Neuronal stem cell (in vitro differentiated cells): ENCODE data around the gene ING1.

Source experiments
- DNase-seq: peaks from one replicate; pipeline ENCODE4 v3.0.0-alpha.2; 2013; ENCODE audit warnings: low spot score
- H2AFZ ChIP-seq: one replicate; pipeline ENCODE4 v1.6.1; 2013; ENCODE audit warnings: mild to moderate bottlenecking, low read length, inconsistent platforms
- H2AK5ac ChIP-seq: 2 replicates; pipeline ENCODE4 v1.6.1; 2013; ENCODE audit warnings: low read depth, mild to moderate bottlenecking, inconsistent platforms, low read length, moderate library complexity, mixed read lengths
- H2BK120ac ChIP-seq: 2 replicates; pipeline ENCODE4 v1.6.1; 2013; ENCODE audit warnings: low read depth, mild to moderate bottlenecking, inconsistent platforms, low read length, moderate library complexity, mixed read lengths
- H2BK12ac ChIP-seq: one replicate; pipeline ENCODE4 v1.6.1; 2013; ENCODE audit warnings: low read length, inconsistent platforms
- H2BK15ac ChIP-seq: 2 replicates; pipeline ENCODE4 v1.6.1; 2013; ENCODE audit warnings: mild to moderate bottlenecking, low read length, inconsistent platforms, mixed read lengths
- H2BK5ac ChIP-seq: one replicate; pipeline ENCODE4 v1.6.1; 2013; ENCODE audit warnings: inconsistent platforms, mild to moderate bottlenecking, low read length, moderate library complexity
- H3K14ac ChIP-seq: one replicate; pipeline ENCODE4 v1.6.1; 2013; ENCODE audit warnings: low read length, inconsistent platforms
- H3K18ac ChIP-seq: 2 replicates; pipeline ENCODE4 v1.6.1; 2013; ENCODE audit warnings: low read length, inconsistent platforms
- H3K23ac ChIP-seq: 2 replicates; pipeline ENCODE4 v1.6.1; 2013; ENCODE audit warnings: low read depth, mild to moderate bottlenecking, mixed read lengths, low read length, inconsistent platforms; ENCODE audit not compliant: poor library complexity
- H3K27ac ChIP-seq: replicated peaks from 3 replicates; pipeline ENCODE4 v1.5.1; 2013; ENCODE audit warnings: low read length, inconsistent platforms
- H3K27me3 ChIP-seq, 3 experiments: 2 replicates each; pipeline ENCODE4 v1.6.1; 2013; ENCODE audit warnings: low read length in 3 of 3, mild to moderate bottlenecking in 2 of 3, inconsistent platforms in 1 of 3, low read depth in 1 of 3, mixed read lengths in 1 of 3, moderate library complexity in 1 of 3; ENCODE audit not compliant: control insufficient read depth in 3 of 3, insufficient read depth in 3 of 3
- H3K36me3 ChIP-seq, 2 donors: replicated peaks in 1 of 2; 2 replicates each; pipeline ENCODE4 v1.6.1; 2013; ENCODE audit warnings: low read length in 2 of 2; ENCODE audit not compliant: control insufficient read depth in 2 of 2, insufficient read depth in 2 of 2
- H3K4ac ChIP-seq: 2 replicates; pipeline ENCODE4 v1.6.1; 2013; ENCODE audit warnings: inconsistent platforms, mild to moderate bottlenecking, low read length, moderate library complexity
- H3K4me1 ChIP-seq, 2 donors: 1 replicate in 1 of 2; 2 replicates in 1 of 2; pipeline ENCODE4 v1.6.1; 2013; ENCODE audit warnings: low read length in 2 of 2, low read depth in 1 of 2; ENCODE audit not compliant: control insufficient read depth in 2 of 2, insufficient read depth in 1 of 2
- H3K4me2 ChIP-seq: one replicate; pipeline ENCODE4 v1.6.1; 2013; ENCODE audit warnings: mild to moderate bottlenecking, low read length, inconsistent platforms; ENCODE audit not compliant: insufficient read depth, poor library complexity, severe bottlenecking
- H3K4me3 ChIP-seq, 2 donors: 2 replicates each; pipeline ENCODE4 v1.5.1; 2013; ENCODE audit warnings: low read length in 2 of 2, mild to moderate bottlenecking in 2 of 2, inconsistent platforms in 1 of 2, moderate library complexity in 1 of 2
- H3K79me1 ChIP-seq: one replicate; pipeline ENCODE4 v1.6.1; 2013; ENCODE audit warnings: low read depth, mild to moderate bottlenecking, inconsistent platforms, low read length, moderate library complexity
- H3K9ac ChIP-seq: one replicate; pipeline ENCODE4 v1.6.1; 2013; ENCODE audit warnings: mild to moderate bottlenecking, low read depth, low read length, inconsistent platforms; ENCODE audit not compliant: poor library complexity
- H3K9me3 ChIP-seq, 2 donors: replicated peaks in 1 of 2; 2 replicates each; pipeline versions ENCODE3 to v1.6.1; 2013; ENCODE audit warnings: low read length in 2 of 2, mild to moderate bottlenecking in 2 of 2, inconsistent platforms in 1 of 2, low read depth in 1 of 2, mixed read lengths in 1 of 2, moderate library complexity in 1 of 2; ENCODE audit not compliant: control insufficient read depth in 2 of 2, insufficient read depth in 1 of 2
- H4K8ac ChIP-seq: one replicate; pipeline ENCODE4 v1.6.1; 2013; ENCODE audit warnings: low read depth, mild to moderate bottlenecking, inconsistent platforms, low read length, moderate library complexity
- H4K91ac ChIP-seq: one replicate; pipeline ENCODE4 v1.6.1; 2013; ENCODE audit warnings: low read length, low read depth, mild to moderate bottlenecking, inconsistent platforms; ENCODE audit not compliant: poor library complexity
- WGBS, 2 donors: extraction: QIAGEN DNeasy Blood & Tissue Kit; methylation state at CpG; one replicate each; pipeline ENCODE4 v1.1.7; 2013; ENCODE audit warnings: missing lambda C conversion rate in 2 of 2, mixed read lengths in 1 of 2; ENCODE audit not compliant: insufficient read length in 2 of 2, insufficient replicate concordance in 1 of 2; ENCODE audit errors: extremely low coverage in 2 of 2; 5-methylcytosine and 5-hydroxymethylcytosine counted together

Gene ING1

GRCh38 chr13:110715395-110716246 is 2.1 kb downstream of the ING1 start:
- H3K4me2 ChIP-seq = peak overlapping the region; percentile 79
- H3K36me3 ChIP-seq = peaks cover 9 to 20% of the 10 kb centered on the region in 2 donors
- no peak overlapping the region for H4K8ac ChIP-seq
- peak overlapping the region; percentile 63 for H2BK12ac ChIP-seq
- no peak overlapping the region for H2BK5ac ChIP-seq
- peak; percentile 99 for DNase-seq
- peak overlapping the region; percentile 87 for H3K27ac ChIP-seq
- H2AFZ ChIP-seq = peak overlapping the region; percentile 81
- H3K14ac ChIP-seq = no peak overlapping the region
- no peak overlapping the region for H2AK5ac ChIP-seq
- H3K27me3 ChIP-seq = no peaks in the 10 kb centered on the region
- peak overlapping the region; percentile 76 for H3K18ac ChIP-seq
- H3K79me1 ChIP-seq = peaks cover 12% of the 10 kb centered on the region
- no peak overlapping the region for H3K4ac ChIP-seq
- peak overlapping the region; percentile 95 for H3K9ac ChIP-seq
- no peak overlapping the region for H2BK120ac ChIP-seq
- H3K9me3 ChIP-seq = peaks cover 0 to 3% of the 10 kb centered on the region in 2 donors
- WGBS, 2 donors = no CpG with 5 or more reads among the region's 74 CpGs
- H3K4me3 ChIP-seq = peak overlapping the region; percentile 95 to 99
- peaks cover 1 to 6% of the 10 kb centered on the region in 2 donors for H3K4me1 ChIP-seq
- H4K91ac ChIP-seq = no peak overlapping the region
- peak overlapping the region; percentile 96 for H3K23ac ChIP-seq
- H2BK15ac ChIP-seq = no peak overlapping the region

GRCh38 chr13:110716247-110716515 is 2.7 kb downstream of the ING1 start:
- Histone ChIP-seq H3K79me1 (peaks cover 12% of the 10 kb centered on the region), H2BK15ac (no peak overlapping the region), H2BK12ac (no peak overlapping the region), H3K14ac (no peak overlapping the region), H2BK120ac (no peak overlapping the region), H2AFZ (peak overlapping the region; percentile 81), H3K18ac (peak overlapping the region; percentile 2), H3K36me3 (peaks cover 9 to 26% of the 10 kb centered on the region in 2 donors), H4K8ac (no peak overlapping the region), H3K4ac (no peak overlapping the region), H3K27me3 (no peaks in the 10 kb centered on the region), H4K91ac (no peak overlapping the region), H3K4me1 (peaks cover 1 to 6% of the 10 kb centered on the region in 2 donors), H2BK5ac (no peak overlapping the region), H3K9ac (peak overlapping the region; percentile 95), H3K4me3 (peak overlapping the region; percentile 64 to 99), H3K4me2 (peak overlapping the region; percentile 79), H2AK5ac (no peak overlapping the region), H3K9me3 (peaks cover 0 to 3% of the 10 kb centered on the region in 2 donors), H3K27ac (peak overlapping the region; percentile 64), H3K23ac (no peak overlapping the region)
- DNase-seq = no peak
- no CpG with 5 or more reads among the region's 12 CpGs for WGBS, 2 donors

GRCh38 chr13:110719036-110719710 is 5.7 kb downstream of the ING1 start:
- Histone ChIP-seq H4K8ac (no peak overlapping the region), H3K9ac (no peak overlapping the region), H3K9me3 (peaks cover 0 to 3% of the 10 kb centered on the region in 2 donors), H3K14ac (no peak overlapping the region), H3K4me3 (peak overlapping the region in 1 of 2 donors; percentile 56), H3K4me1 (peaks cover 3 to 6% of the 10 kb centered on the region in 2 donors), H3K23ac (peak overlapping the region; percentile 38), H3K36me3 (peaks cover 9 to 42% of the 10 kb centered on the region in 2 donors), H3K4ac (no peak overlapping the region), H3K27ac (no peak overlapping the region), H3K18ac (no peak overlapping the region), H2AFZ (no peak overlapping the region), H3K27me3 (no peaks in the 10 kb centered on the region), H3K79me1 (peaks cover 10% of the 10 kb centered on the region), H2BK15ac (no peak overlapping the region), H3K4me2 (no peak overlapping the region), H4K91ac (no peak overlapping the region), H2BK5ac (no peak overlapping the region), H2BK12ac (peak overlapping the region; percentile 64), H2BK120ac (no peak overlapping the region), H2AK5ac (no peak overlapping the region)
- DNase-seq = no peak
- whole genome bisulfite sequencing, 2 donors = no CpG with 5 or more reads among the region's 61 CpGs

- no peak overlapping the region for H2BK5ac ChIP-seq
- H4K91ac ChIP-seq = no peak overlapping the region
- H2BK12ac ChIP-seq = no peak overlapping the region
- H3K18ac ChIP-seq = no peak overlapping the region
- peaks cover 0 to 3% of the 10 kb centered on the region in 2 donors for H3K9me3 ChIP-seq
- peaks cover 9 to 42% of the 10 kb centered on the region in 2 donors for H3K36me3 ChIP-seq
- H3K23ac ChIP-seq = no peak overlapping the region
- peaks cover 0 to 3% of the 10 kb centered on the region in 2 donors for H3K4me1 ChIP-seq
- no peak overlapping the region for H3K9ac ChIP-seq
- H3K4me3 ChIP-seq = no peak overlapping the region
- no peak for DNase-seq
- H3K27me3 ChIP-seq = no peaks in the 10 kb centered on the region
- no peak overlapping the region for H2AFZ ChIP-seq
- H2BK15ac ChIP-seq = no peak overlapping the region
- no CpG with 5 or more reads among the region's 5 CpGs for WGBS, 2 donors
- H3K27ac ChIP-seq = no peak overlapping the region
- no peak overlapping the region for H3K4ac ChIP-seq
- H4K8ac ChIP-seq = no peak overlapping the region
- no peak overlapping the region for H2AK5ac ChIP-seq
- H2BK120ac ChIP-seq = no peak overlapping the region
- no peak overlapping the region for H3K14ac ChIP-seq
- H3K4me2 ChIP-seq = no peak overlapping the region
- peaks cover 7% of the 10 kb centered on the region for H3K79me1 ChIP-seq
Observed at GRCh38 chr13:110722971-110723370, 9.5 kb downstream of the ING1 start.
